ENCODE data around the gene OOSP1. TPM values are rescaled to one million over a fixed set of nuclear protein-coding genes. Genes with fewer than 3 reads are reported as not detected.

OOSP1 gene
- total RNA-seq, 4 donors from 2014 or later: not detected

DNA sequence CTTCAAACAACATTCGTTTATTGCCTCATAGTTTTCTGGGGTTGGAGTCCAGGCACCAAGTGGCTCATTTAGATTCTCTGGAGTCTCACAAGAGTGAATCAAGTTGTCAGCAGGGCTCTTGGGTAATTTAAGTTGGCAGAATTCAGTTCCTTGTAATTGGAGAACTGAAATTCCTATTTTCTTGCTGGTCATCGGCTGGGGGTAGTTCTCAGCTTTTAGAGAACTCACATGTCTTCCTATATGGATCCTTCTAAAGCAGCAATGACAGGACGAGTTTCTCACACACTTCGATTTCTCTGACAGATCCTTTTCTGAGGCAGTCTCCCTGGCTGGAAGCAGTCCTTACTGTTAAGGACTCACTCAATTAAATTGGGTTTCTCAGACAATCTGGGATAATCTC is 61.5 kb downstream of the OOSP1 start:
- no peak for ATAC-seq
- Histone ChIP-seq H3K4me3 (no peak overlapping the region), H3K27me3 (no peaks in the 10 kb centered on the region), H3K9me3 (no peaks in the 10 kb centered on the region), H3K27ac (no peak overlapping the region), H3K4me1 (no peaks in the 10 kb centered on the region), H3K36me3 (no peaks in the 10 kb centered on the region)
- TF ChIP-seq EP300 (IDR thresholded peaks at IDR 0.05): no peak
- no peak for TF ChIP-seq POLR2AphosphoS5 (IDR thresholded peaks at IDR 0.05)
- TF ChIP-seq POLR2A (IDR thresholded peaks at IDR 0.05): no peak
- TF ChIP-seq, protein P1, sequence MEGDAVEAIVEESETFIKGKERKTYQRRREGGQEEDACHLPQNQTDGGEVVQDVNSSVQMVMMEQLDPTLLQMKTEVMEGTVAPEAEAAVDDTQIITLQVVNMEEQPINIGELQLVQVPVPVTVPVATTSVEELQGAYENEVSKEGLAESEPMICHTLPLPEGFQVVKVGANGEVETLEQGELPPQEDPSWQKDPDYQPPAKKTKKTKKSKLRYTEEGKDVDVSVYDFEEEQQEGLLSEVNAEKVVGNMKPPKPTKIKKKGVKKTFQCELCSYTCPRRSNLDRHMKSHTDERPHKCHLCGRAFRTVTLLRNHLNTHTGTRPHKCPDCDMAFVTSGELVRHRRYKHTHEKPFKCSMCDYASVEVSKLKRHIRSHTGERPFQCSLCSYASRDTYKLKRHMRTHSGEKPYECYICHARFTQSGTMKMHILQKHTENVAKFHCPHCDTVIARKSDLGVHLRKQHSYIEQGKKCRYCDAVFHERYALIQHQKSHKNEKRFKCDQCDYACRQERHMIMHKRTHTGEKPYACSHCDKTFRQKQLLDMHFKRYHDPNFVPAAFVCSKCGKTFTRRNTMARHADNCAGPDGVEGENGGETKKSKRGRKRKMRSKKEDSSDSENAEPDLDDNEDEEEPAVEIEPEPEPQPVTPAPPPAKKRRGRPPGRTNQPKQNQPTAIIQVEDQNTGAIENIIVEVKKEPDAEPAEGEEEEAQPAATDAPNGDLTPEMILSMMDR (IDR thresholded peaks at IDR 0.05): no peak
- 30 to 65% methylated on average over 3 to 4 of the region's 4 CpGs for WGBS, 2 donors (ENCODE audit: low coverage in 1 of 2)

DNA sequence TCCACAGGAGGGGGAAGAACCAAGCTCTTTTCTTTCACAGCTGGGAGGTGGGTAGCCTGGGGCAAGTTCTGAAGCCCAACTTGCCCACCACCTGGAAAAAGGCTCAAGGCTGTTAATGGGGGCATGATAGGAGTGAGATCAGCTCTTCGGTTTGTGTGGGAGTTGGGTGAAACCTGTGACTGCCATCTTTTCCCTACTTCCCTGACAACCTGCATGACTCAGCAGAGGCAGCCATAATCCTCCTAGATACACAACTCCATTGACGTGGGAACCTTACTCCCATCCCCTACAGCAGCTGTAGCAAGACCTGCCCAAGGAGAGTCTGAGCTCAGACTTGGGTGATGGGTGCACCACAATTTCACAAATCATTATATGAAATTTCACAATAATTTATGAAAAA is 65.5 kb downstream of the OOSP1 start:
- no peak for TF ChIP-seq POLR2AphosphoS5 (IDR thresholded peaks at IDR 0.05)
- TF ChIP-seq EP300 (IDR thresholded peaks at IDR 0.05): no peak
- TF ChIP-seq POLR2A (IDR thresholded peaks at IDR 0.05): no peak
- TF ChIP-seq, protein P1 (IDR thresholded peaks at IDR 0.05): no peak

DNA sequence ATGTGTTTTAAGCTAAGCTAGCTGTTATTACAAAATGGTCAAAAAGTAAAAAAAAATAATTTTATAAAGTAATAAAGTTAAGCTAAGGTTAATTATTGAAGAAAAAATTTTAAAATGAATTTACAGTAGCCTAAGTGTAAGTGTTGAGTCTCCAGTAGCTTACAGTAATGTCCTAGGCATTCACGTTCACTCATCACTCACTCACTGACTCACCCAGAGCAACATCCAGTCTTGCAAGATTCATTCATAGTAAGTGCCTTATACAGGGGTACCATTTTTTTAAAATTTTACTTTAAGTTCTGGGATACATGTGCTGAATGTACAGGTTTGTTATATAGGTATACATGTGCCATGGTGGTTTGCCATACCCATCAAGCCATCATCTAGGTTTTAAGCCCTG is 67.1 kb downstream of the OOSP1 start:
- no peak for ATAC-seq
- Histone ChIP-seq H3K4me1 (no peaks in the 10 kb centered on the region), H3K9me3 (no peaks in the 10 kb centered on the region), H3K27me3 (no peaks in the 10 kb centered on the region), H3K36me3 (no peaks in the 10 kb centered on the region), H3K4me3 (no peak overlapping the region), H3K27ac (no peak overlapping the region)
- WGBS, 2 donors (ENCODE audit: low coverage in 1 of 2): 85 to 86% methylated on average over 1 of the region's 1 CpG
- TF ChIP-seq POLR2AphosphoS5 (IDR thresholded peaks at IDR 0.05) (no peak), EP300 (IDR thresholded peaks at IDR 0.05) (no peak)

More for the DNA sequence above, 65.5 kb downstream of the OOSP1 start:
- no peak overlapping the region for H3K27ac ChIP-seq
- H3K4me3 ChIP-seq: no peak overlapping the region
- H3K27me3 ChIP-seq: no peaks in the 10 kb centered on the region
- H3K4me1 ChIP-seq: no peaks in the 10 kb centered on the region
- H3K36me3 ChIP-seq: no peaks in the 10 kb centered on the region
- WGBS, 2 donors (ENCODE audit: low coverage in 1 of 2): 69 to 81% methylated on average over 2 of the region's 2 CpGs
- H3K9me3 ChIP-seq: no peaks in the 10 kb centered on the region
- ATAC-seq: no peak

Other genes starting within 250 kb of the OOSP1 start
- gene OR10V1, start 224.6 kb upstream of the OOSP1 start, total RNA-seq: not detected
- 10 to 100 TPM; 16.6 to 27.1 (median 24.6) TPM for gene STX3, start 183.1 kb upstream of the OOSP1 start, total RNA-seq
- gene MRPL16, start 127.7 kb upstream of the OOSP1 start, total RNA-seq: 10 to 100 TPM; 46.2 to 69.0 (median 49.4) TPM
- not detected for gene CBLIF, start 92.9 kb upstream of the OOSP1 start, total RNA-seq
- gene TCN1, start 71.9 kb upstream of the OOSP1 start, total RNA-seq: 10 to 100 TPM in 1 of 4 donors, not detected in 3; 23.8 TPM
- gene OOSP3, start 59.6 kb upstream of the OOSP1 start, total RNA-seq: not detected
- not detected for gene OOSP4A, start 25.6 kb downstream of the OOSP1 start, total RNA-seq
- gene OOSP4B, start 78.7 kb downstream of the OOSP1 start, total RNA-seq: not detected
- not detected for gene OOSP2, start 102.0 kb downstream of the OOSP1 start, total RNA-seq
- gene MS4A3, start 118.2 kb downstream of the OOSP1 start, total RNA-seq: not detected
- gene MS4A2, start 150.2 kb downstream of the OOSP1 start, total RNA-seq: 1 to 10 TPM in 3 of 4 donors, not detected in 1; 1.2 to 4.7 (median 1.7) TPM
- gene MS4A6A, start 244.7 kb downstream of the OOSP1 start, total RNA-seq: 100 to 1,000 TPM in 2 of 4 donors, 10 to 100 TPM in 2; 27.5 to 137 (median 74.3) TPM